ENCODE measurements around the gene RETN.

The RETN gene

GRCh38 chr19:7681340-7682174 lies 12.7 kb downstream of the RETN start:
- FAIRE-seq (no peak), DNase-seq (ENCODE audit: low spot score) (peak; percentile 62)

GRCh38 chr19:7682175-7682855 lies 13.5 kb downstream of the RETN start:
- FAIRE-seq (no peak), DNase-seq (ENCODE audit: low spot score) (no peak)

- DNase-seq (ENCODE audit: low spot score) = no peak
- FAIRE-seq = no peak
Measured at GRCh38 chr19:7685546-7686445, 16.9 kb downstream of the RETN start.

- no peak for DNase-seq (ENCODE audit: low spot score)
- no peak for FAIRE-seq
Measured at GRCh38 chr19:7687177-7687576, 18.3 kb downstream of the RETN start.

- no peak for DNase-seq (ENCODE audit: low spot score)
- FAIRE-seq = no peak
Measured at GRCh38 chr19:7689165-7689564, 20.3 kb downstream of the RETN start.

- no peak for DNase-seq (ENCODE audit: low spot score)
- FAIRE-seq = no peak
Measured at GRCh38 chr19:7690779-7691258, 22.0 kb downstream of the RETN start.

GRCh38 chr19:7691497-7691896 lies 22.6 kb downstream of the RETN start:
- DNase-seq (ENCODE audit: low spot score) (no peak), FAIRE-seq (no peak)

GRCh38 chr19:7692417-7693088 lies 23.7 kb downstream of the RETN start:
- DNase-seq (ENCODE audit: low spot score) = no peak
- FAIRE-seq = no peak

- FAIRE-seq (no peak), DNase-seq (ENCODE audit: low spot score) (no peak)
Measured at GRCh38 chr19:7694499-7694898, 25.6 kb downstream of the RETN start.

- DNase-seq (ENCODE audit: low spot score) (no peak), FAIRE-seq (no peak)
Measured at GRCh38 chr19:7697721-7698287, 29.0 kb downstream of the RETN start.

GRCh38 chr19:7698583-7698982 lies 29.7 kb downstream of the RETN start:
- DNase-seq (ENCODE audit: low spot score) = no peak
- FAIRE-seq = no peak

- no peak for DNase-seq (ENCODE audit: low spot score)
- FAIRE-seq = no peak
Measured at GRCh38 chr19:7699003-7699402, 30.2 kb downstream of the RETN start.

GRCh38 chr19:7699417-7700401 lies 30.9 kb downstream of the RETN start:
- FAIRE-seq (no peak), DNase-seq (ENCODE audit: low spot score) (peak; percentile 57)

- DNase-seq (ENCODE audit: low spot score) = no peak
- no peak for FAIRE-seq
Measured at GRCh38 chr19:7701049-7701653, 32.3 kb downstream of the RETN start.

- FAIRE-seq = no peak
- DNase-seq (ENCODE audit: low spot score) = no peak
Measured at GRCh38 chr19:7701654-7702457, 33.0 kb downstream of the RETN start, which contains the start of gene FCER2. Gene FCER2 (minus strand): TSS chr19:7702131. CDS start chr19:7699760, 2,371 bp downstream.

- FAIRE-seq (no peak), DNase-seq (ENCODE audit: low spot score) (no peak)
Measured at GRCh38 chr19:7703332-7703731, 34.5 kb downstream of the RETN start.

- DNase-seq (ENCODE audit: low spot score) (no peak), FAIRE-seq (no peak)
Measured at GRCh38 chr19:7704280-7705060, 35.6 kb downstream of the RETN start.

All from urothelium cell line (cell line).